Fibroblast of skin of back (primary cell): ENCODE results near the gene DYNLRB2. TPM values are rescaled to one million over a fixed set of nuclear protein-coding genes. Genes with fewer than 3 reads are reported as not detected.

Experiments
- DNase-seq: peaks from one replicate; pipeline ENCODE4 v3.0.0-alpha.2; 2013
- polyA plus RNA-seq, 2 experiments: library from polyadenylated mRNA; unstranded; fragments of 120-200 nt; gene quantifications; one replicate each; pipeline ENCODE4 v1.2.1, GENCODE V29; 2013; ENCODE audit not compliant: insufficient read length in 2 of 2

Gene DYNLRB2
- not detected for polyA plus RNA-seq (2013, experiment 1 of 2; ENCODE audit: insufficient read length)
- polyA plus RNA-seq (2013, experiment 2 of 2; ENCODE audit: insufficient read length) = 0.26 TPM

DNA sequence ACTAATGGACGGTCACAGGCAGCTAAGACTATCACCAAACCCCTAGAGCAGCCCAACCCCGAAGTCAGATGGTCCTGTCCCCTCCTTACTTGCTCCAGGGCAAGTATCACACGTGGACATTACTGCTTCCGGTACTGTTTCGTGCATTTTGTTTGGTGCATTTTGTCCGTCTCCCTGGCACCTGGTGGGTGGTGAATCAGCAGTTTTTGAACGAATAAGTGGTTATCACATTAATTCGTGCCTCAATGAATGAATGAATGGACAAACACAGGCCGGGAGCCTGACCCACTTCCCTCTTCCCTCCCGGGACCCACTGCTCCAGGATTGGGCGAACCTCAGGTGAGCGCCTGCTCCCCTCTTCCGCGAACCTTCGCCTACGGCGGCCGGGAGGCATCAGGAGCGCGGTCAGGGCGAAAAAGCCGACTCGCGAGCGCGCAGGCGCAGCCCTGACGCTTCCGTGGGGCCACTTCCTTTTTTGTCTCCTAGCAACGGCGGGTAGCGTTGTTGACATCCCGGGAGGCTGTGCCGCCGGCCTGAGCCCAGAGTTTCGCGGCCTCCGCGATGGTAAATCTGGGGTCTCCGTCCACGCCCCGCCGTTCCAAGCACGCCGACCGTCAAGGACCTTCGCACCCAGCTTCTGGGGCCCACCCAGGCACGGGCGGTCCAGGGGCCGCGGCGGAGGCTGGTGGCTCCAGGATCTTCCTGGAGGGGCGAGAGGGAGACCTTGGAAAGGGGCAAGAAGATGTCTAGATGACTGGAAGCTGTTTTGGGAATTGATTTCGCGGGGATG lies at the start of gene DYNLRB2:
TSS of gene DYNLRB2 (plus strand) at position 478 of the 790 bp plus-strand sequence. CDS start at position 562, 84 bp downstream.
- DNase-seq = peak; percentile 94

DNA sequence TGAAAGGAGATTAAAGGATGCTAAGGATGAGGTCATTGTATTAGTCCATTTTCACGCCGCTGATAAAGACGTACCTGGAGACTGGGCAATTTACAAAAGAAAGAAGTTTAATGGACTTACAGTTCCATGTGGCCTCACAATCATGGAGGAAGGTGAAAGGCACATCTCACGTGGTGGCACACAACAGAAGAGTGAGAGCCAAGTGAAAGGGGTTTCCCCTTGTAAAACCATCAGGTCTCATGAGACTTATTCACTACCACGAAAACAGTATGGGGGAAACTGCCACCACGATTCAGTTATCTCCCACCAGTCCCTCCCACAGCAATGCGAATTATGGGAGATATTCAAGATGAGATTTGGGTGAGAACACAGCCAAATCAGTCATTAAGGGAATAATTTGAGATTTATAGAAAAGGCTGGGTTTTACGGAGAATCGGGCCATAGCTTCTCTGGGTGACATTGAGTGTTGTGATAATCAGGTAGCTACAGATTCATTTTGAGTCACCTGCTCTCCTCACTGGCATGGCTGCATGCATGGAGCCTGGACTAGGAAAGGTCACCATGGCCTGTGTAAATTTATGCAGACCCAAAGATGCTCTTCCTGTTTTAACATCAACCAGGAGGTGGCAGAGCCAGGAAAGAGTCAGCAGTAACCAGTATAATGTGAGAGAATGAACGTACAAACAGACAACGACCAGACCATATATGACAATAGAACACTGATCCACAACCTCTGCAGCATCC lies 40.5 kb upstream of the DYNLRB2 start:
- no peak for DNase-seq

DNA sequence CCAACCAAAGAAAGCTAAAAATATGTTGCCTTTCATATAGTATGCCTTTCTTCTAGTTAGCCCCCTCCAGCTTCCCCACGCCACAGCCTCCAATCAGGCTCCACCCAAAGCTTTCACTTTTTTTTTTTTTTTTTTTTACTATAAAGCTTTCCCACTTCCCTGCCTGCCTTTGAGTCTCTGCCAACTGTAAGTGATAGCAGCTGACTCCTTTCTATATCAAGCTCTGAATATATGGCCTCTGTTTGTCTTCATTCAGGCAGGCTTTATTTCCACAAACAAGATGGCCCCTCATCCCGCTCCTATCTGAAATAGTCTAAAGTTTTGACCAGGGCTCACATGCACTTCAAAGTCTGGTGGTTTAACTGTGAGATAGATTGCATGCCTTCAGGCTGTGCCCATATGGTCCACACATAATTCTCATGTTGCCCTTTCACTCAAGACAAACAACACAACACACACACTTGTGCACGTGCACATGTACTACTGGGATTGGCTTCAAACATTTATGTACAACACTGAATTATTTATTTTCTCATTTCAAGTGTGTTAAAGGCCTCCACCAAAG lies 39.8 kb upstream of the DYNLRB2 start:
- DNase-seq = no peak

DNA sequence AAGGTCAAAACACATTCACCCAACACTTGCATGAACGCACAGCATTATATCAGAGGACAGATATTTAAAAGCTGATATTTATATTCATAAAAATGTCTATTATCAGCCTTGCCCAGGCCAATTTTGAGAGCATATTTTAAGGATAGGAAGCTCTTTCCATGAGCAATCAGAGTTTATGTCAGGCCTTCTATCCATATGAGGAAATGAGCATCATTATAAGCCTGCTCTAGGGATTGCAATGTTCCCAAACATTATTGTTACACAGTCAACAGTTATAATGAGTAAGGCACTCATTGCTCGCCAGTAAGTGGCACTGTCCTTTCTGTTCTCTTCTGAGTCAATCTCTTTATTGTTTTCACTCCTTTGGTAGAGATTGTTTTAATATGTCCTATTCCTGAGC lies 37.7 kb upstream of the DYNLRB2 start:
- DNase-seq = no peak

DNA sequence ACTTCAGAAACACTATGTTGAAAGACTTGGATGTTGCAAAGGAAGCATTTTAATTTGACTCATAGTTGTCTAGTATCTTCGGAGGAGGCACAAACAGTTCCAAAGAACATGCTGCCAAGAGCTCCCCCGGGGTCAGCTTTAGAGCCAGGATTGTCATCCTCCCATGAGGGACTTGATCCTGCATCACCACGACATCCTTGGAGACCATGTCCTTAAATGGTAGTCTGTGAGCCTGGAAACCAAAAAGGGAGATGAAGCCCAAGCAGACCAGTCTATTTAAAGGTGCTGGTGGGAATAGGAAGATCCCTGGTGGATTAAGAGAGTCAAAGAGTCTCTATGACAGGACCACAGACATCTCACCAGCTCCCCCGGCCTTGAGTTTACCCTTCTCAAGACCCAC lies 33.3 kb upstream of the DYNLRB2 start:
- peak; percentile 23 for DNase-seq

GRCh38 chr16:80509872-80510271 lies 30.9 kb upstream of the DYNLRB2 start:
- DNase-seq = no peak

- DNase-seq = no peak
Observed at GRCh38 chr16:80511824-80512592, 28.8 kb upstream of the DYNLRB2 start.

- no peak for DNase-seq
Observed at GRCh38 chr16:80512593-80512853, 28.3 kb upstream of the DYNLRB2 start.

GRCh38 chr16:80515374-80515773 lies 25.4 kb upstream of the DYNLRB2 start:
- DNase-seq = no peak

GRCh38 chr16:80517846-80518245 lies 22.9 kb upstream of the DYNLRB2 start:
- DNase-seq = no peak

DNA sequence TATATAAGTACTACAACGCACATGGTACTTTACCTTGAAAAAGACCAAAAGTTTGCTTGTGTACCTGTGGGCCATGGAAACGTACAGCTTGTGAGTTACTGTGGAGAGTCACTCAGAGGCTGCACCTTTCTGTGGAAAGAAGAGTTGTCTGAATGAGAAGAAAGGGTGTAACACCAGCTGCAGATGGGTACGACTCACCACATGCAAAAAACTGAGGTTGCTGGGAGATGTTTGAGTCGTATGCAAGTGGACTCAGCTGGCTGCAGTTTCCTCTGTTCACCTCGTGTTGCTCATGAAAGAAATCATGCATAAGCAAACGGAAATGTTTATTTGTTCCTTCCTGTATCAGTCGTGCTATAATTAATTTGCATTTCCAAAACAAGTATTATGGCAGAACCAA lies 22.4 kb upstream of the DYNLRB2 start:
- no peak for DNase-seq

DNA sequence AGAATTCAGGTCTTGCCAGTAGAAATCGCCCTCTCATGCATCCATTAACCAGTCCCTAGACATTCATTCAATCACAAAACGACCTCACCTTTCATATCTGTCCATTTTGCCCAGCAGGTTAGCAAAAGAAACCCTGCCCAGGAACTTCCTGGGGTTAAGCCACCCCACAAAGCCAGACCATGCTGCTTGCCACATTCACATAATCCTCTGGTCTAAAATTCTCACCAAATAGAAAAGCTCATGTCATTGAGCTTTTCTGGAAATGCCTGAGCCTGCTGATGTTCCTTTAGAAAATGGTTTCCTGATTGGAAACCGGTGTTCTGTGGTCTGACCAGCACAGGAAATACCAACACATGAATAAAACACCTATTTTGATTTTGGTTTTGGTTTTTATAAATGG lies 21.6 kb upstream of the DYNLRB2 start:
- no peak for DNase-seq

DNA sequence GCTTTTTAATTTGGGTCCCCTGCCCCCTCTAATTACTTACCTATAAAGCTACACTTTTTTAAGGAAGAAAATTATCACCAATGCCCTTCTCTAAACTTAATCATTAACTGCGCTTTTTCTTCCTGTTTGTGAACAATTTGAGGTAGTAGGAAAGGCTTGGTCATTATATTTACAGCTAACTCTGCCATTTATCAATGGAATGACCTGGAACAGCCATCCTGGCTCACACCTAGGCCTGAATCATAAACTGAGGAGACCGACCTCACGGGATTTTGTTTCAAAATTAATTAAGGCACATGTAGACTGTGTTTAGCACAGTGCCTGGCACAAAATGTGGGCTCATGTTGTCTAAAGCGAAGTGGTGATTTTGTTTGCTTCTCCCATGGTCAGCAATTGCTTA lies 15.4 kb upstream of the DYNLRB2 start:
- no peak for DNase-seq

DNA sequence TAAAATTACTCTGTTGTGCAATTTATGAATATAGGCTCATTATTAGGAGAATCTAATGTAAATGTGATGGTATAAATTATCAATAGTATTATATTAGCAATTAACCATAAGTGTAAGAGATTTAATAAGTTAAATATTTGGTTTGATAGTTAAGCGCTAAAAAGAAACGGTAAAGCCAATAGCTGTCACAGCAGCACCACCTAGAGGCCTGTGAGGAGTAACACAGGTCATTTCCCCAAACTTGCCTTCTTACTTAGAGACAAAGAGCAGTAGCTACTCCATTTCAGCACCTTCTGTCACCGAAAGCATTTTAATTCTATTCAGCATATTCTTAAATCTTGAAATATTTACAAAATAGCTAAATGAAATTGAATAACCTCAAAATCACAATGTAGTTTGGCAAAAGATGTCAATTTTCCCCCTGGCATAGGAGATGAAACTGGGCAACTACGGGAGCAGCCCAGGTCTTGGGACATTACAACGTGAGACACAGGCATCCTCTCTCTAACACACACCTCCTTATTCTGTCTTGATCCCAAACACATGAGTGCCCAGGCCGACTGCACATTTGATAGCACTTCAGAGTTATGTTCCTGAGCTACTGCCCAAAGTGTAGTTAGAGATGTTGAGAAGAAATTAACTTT lies 14.3 kb upstream of the DYNLRB2 start:
- peak; percentile 63 for DNase-seq

DNA sequence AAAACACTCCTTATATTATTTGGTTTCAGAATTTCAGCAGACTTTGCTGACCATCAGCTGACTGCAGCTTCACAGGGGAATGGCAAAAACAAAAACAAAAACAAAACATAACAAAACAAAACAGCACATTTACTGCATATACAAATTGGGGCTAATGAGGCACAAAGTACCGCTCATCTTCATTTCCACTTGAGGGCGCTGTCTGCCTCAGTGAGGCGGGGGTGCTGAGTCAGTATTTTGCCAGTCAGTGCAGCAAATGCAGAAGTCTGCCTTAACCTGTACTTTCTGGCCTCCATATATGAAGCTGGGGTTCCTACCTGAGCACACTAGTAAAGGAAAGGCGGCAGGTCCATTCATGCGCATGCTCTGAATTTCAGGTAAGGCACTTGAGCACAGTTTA lies 13.5 kb upstream of the DYNLRB2 start:
- DNase-seq = peak; percentile 19

GRCh38 chr16:80530479-80530878 lies 10.3 kb upstream of the DYNLRB2 start:
- no peak for DNase-seq

DNA sequence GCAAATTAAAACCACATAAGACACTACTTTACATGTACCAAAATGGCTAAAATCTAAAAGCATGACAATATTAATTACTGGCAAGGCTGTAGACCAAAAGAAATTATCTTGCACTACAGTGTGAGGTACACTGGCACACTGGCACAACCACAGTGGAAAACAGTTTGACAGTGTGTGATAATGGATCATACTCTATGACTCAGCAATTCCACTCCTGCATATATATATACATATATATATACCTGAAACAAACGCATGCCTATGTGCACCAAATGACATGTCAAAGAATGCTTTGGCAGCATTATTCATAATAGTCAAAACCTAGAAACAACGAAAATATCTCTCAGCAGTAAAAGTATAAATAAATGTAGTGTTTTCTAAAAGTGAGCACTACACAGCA lies 4.6 kb upstream of the DYNLRB2 start:
- DNase-seq = no peak

GRCh38 chr16:80541306-80541694 lies 507 bp downstream of the DYNLRB2 start:
- no peak for DNase-seq

DNA sequence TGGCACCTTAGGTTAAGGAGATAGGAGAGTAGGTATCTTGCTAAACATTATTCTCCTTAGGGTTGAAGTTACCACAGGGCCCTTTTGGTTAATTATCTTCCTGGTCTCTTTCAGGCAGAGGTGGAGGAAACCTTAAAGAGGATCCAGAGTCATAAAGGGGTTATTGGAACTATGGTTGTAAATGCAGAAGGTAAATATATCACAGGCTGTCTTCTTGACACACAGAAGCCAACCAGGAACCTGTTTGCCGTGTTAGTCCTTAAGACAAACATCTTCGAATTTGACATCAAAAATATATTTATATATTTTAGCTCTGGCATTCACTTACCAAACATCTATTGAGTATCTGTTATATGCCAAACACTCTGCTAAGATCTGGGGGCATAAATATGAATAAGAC lies 2.4 kb downstream of the DYNLRB2 start:
- DNase-seq = no peak

DNA sequence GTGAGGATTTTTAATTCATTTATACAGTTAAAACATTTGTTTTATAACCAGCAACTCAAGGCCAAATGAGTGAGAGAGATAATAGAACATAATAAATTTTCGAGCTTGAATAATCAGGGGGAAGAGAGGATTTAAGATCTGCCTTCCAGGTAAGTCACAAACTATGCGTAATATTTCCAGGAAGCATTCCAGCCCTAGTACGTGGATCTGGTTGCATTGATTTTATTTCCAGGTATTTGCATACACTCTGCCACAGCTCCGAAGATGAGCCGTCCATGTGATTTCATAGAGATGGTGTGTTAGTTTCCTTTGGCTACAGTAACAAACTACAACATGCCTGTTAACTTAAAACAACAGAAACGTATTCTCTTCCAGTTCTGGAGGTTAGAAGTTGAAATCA lies 3.5 kb downstream of the DYNLRB2 start:
- no peak for DNase-seq

DNA sequence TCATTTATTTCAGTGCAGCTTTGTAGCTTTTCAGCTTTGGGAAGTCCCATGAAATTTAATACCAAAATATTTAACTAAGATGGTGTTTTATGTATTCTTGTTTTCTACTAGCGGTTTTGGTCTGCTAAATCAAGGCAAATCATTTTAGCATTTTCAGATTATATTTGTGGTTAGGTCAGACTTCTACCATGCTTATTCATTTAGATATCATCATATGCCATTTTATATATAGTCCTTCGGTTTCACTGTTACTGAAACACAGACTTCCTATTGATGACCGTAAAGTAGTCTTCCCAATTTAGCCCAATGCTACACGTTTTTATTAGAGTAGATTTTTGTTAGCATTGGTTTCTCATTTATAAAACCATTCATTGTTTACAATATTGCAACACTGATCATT lies 5.5 kb downstream of the DYNLRB2 start:
- no peak for DNase-seq

DNA sequence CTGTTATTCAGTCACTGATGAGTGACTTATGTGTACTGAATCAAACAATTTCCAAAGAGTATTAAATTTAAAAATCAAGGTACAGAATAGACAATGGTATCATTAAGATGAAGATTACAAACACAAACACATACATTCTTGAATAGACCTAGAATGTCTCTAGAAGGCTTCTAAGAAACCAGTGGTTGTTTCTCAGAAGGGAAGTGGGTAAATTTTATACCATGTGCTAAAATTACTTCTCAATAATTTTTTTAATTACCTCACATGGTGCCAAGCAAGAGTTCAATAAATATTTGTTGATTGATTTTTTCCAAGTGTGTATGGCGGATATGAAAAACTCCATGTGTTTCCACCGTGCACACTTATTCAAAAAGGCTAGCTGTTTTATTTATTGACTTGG lies 6.4 kb downstream of the DYNLRB2 start:
- no peak for DNase-seq

DNA sequence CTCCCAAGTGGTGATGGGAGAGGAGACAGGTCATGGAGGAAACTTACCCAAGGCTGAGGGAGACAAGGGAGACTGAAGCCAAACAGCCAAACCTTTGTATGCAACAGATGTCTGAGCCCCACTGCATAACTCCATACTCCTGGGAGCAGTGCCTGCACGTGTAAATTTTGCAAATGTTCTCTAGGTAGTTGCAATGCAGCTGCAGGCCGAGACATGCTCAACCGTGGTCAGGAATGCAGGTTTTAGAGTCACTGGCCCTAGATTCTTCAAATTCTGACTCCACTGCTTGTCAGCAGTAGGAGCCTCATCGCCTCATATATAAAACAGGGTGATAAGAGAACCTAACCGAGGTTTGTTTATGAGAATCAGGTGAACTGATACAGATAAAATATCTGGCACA lies 11.5 kb downstream of the DYNLRB2 start:
- no peak for DNase-seq
